WTC11 (cell line): ENCODE results near the gene ADK. TPM values are rescaled to one million over a fixed set of nuclear protein-coding genes. Genes with fewer than 3 reads are reported as not detected.

Source experiments
- total RNA-seq: library from RNA; stranded (reverse); gene quantifications from 3 replicates; pipeline ENCODE4 v1.2.3, GENCODE V29; 2021

The ADK gene
- total RNA-seq, 1 experiment from 2014 or later: 32.7 TPM

Other genes starting within 250 kb of the ADK start
- gene PLAU, start 240.1 kb upstream of the ADK start, total RNA-seq: 15.0 to 18.0 TPM (median 16.2 TPM) in 3 replicates
- 225 to 236 TPM (median 234 TPM) in 3 replicates for gene VCL, start 153.1 kb upstream of the ADK start, total RNA-seq
- gene AP3M1, start 393 bp upstream of the ADK start, total RNA-seq: 33.7 to 37.3 TPM (median 36.5 TPM) in 3 replicates